ENCODE data around the gene STAB1.
A peak's percentile ranks its signal among the peaks of the same experiment; 100 is the strongest.

STAB1 gene

DNA sequence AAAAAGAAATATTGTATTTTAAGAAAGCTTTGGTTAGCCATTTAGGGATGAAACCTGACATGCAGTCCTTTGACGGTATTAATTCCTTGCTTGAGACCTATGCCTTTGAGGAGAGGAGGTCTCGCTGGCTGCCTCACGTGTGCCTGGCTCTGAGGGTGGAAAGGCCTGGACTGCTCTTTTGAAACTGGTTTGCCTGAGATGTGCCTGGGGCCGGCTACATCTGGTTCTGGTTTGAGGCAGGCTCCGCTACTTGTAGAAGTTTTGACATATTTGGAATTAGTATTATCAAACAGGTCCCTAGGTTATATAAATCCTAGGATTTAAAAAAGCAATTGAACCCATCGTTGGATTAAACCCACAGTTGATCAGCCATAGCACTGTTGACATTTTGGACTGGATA is 33.3 kb upstream of the STAB1 start:
- DNase-seq (ENCODE audit: low read depth in 3 of 3) = no peak

DNA sequence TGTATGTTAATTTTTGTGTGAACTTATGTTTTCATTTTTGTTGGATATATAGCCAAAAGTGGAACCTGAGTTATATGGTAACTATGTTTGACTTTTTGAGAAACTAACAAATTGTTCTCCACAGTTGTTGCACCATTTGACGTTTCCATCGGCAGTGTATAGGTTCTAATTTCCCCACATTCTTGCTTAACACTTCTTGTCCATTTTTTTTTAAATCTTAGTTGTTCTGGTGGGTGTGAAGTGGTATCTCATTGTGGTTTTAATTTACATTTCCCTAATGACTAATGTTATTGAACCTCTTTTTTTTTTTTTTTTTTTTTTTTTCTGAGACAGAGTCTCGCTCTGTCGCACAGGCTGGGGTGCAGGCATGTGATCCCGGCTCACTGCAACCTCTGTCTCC is 31.7 kb upstream of the STAB1 start:
- DNase-seq (ENCODE audit: low read depth in 3 of 3) = no peak

DNA sequence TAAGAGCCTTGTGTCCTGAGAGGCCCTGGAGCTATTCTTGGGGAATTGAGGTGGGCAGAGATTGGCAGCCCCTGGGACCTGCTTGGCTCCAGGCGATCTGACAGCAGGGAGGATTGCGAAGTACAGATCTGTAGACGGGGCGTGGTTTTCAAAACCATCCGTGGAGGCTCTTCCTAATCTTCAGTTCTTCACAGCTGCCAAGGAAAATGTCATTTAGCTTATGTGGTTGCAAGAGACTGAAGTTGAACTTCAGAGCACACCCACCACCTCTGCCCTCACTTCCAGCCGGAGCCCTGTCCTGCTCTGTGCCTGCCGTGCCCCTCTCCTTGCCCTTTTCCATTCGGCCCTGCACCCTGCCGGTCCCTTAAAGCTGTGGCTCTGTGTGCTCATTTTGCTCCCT is 26.8 kb upstream of the STAB1 start:
- no peak for DNase-seq (ENCODE audit: low read depth in 3 of 3)

GRCh38 chr3:52469001-52469400 is 26.1 kb upstream of the STAB1 start:
- DNase-seq (ENCODE audit: low read depth in 3 of 3) = no peak

DNA sequence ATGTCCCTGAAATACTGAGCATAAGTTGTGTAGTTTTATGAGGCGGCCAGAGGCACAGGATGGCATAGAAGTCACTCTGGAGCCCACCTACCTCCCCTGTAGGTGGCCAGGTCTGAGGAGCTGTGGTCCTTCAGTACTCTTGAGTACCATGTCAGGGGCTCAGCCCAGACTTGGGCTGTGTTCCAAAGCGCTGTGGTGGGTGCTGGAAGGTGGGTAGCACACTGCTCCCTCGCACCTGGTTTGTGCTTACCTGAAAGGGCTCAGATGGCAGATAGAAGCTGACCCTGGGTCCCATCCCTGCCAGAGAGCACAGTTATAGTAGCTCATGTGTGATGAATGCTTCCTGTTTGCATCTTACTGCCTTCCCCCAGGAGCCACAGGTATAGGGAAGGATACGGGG is 24.2 kb upstream of the STAB1 start:
- DNase-seq (ENCODE audit: low read depth in 3 of 3) = no peak

DNA sequence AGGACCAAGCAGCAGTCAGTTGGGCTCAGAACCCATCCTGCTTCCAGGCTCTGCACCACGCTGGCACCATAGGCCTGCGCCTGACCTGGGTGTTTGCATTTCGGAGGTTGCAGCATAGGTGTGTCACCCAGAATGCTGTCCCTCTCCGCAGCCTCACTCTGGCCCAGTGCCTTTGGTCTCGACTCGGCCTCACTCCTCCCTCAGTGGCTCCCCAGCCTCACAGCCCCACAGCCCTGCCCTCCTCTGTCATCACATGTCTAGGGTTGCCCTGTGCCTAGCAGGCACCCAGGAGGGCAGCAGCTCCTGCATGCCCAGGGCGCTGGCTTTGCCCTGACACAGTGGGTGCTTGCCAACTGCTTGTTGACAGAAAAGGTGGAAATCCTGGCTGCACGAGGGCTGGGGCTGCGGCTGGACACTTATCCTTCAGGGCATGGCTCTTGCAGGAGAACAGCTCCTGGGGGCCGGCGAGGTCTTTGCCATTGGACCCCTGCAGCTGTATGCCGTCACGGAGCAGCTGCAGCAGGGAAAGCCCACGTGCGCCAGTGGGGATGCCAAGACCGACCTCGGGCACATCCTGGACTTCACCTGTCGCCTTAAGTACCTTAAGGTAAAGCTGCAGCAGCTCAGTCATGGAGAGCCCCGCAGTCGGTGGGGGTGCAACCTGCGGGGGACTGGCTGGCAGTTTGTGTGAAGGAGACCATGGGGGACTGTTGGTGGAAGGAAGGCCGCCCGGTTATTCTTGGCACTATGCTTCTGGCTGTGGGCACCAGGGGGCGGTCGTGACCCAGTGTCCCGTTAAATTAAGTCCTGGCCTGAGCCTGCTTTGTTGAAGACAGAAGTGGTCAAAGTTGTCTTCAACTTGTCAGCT is 23.5 kb upstream of the STAB1 start:
- peak in 1 of 3 experiments; percentile 33 for DNase-seq (ENCODE audit: low read depth in 3 of 3)

DNA sequence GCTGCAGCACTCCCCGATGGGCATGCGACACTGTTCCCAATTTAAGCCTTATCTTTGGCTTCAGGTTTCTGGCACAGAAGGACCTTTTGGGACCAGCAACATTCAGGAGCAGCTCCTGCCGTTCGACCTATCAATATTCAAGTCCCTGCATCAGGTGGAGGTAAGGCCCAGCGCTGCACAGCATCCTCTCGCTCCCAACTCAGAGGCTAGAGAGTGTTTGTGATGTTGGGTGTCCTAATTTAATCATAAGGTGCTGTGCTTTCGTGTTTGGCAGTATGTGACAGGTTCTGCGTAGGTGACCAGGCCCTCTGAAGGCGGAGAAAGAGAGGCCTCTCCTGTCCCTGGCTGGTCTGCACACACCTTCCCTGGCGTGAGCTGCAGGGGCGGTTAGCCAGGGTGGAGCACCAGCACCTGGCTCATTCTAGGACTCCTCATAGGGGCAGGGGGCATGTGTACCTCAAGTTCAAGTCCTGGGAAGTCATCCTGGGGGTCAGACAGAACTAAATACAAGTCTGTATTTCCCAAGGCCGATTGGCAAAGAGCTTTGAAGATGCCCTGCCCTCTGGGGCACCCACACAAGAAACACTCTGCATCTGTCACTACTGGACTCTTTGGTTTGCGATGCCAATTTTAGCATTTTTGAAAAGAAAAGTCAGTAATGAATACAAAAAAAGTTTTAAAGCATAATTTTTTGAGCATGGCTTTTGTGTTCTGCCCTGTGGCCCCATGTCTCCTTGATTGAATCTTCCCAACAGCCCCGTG is 22.7 kb upstream of the STAB1 start:
- DNase-seq (ENCODE audit: low read depth in 3 of 3) = no peak

DNA sequence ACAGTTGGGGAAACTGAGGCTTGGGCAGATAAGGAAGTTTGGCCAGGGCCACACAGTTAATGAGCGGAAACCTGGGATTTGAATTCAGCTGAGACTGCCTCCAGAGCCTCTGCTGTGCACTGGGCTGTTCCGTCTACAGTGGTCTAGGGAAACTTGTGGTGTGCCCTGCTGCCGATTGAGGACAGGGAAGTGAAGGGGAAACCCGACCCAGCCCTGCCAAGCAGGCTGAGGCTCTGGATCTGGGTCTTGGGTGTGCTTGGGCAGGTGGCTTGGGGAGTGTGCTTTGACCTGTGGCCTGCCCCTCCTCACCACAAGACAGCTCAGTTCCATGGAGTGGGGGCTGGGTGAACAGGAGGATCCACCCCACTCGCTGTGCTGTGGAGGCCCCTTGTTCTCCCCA is 22.1 kb upstream of the STAB1 start:
- no peak for DNase-seq (ENCODE audit: low read depth in 3 of 3)

DNA sequence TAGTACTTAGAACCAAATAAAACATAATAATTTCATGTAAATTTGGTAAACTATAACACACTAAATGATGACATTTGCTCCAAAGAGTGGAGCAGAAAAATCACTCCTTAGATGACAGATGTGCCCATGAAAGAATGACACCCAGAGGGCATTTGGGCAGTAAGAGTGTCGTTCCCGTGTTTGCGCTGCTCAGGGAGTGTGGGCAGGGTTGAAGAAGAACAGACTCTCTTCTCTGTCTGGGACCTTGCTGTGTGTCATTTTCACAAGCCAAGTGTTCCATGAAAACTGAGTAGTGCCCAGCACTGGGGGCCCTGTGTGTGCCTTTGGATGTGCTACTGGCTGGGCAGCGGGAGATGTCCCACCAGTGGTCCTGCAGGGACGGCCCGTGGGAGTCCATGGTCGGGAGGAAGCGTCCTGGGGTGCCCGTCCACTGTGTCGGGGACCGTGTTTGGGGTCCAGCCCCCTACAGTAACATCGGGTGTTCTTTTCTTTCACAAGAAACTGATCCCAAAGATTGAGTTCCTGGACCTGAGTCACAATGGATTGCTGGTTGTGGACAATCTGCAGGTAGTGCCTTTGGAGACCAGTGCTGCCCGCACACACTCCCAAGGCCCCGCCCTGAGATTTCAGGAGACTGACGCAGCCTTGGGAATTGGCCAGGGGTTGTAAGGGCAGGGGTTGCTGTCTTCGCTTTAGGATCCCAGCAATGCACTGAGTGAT is 17.9 kb upstream of the STAB1 start:
- no peak for DNase-seq (ENCODE audit: low read depth in 3 of 3)

DNA sequence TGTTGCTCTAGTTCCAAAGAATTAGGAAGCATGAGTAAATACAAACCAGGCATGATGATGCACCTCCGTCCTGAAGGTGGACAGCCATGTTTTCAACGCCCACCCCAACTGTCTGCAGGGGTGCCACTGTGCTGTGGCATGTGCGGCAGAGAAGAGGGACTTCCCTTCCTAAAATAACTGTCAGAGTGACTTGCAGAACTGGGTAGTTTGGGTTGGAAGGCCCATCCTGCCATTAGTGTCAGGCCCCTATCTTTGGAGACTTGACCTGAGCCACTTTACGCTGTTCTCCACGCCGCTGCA is 17.4 kb upstream of the STAB1 start:
- no peak for DNase-seq (ENCODE audit: low read depth in 3 of 3)

GRCh38 chr3:52479037-52479876 is 15.9 kb upstream of the STAB1 start:
- DNase-seq (ENCODE audit: low read depth in 3 of 3) = no peak

DNA sequence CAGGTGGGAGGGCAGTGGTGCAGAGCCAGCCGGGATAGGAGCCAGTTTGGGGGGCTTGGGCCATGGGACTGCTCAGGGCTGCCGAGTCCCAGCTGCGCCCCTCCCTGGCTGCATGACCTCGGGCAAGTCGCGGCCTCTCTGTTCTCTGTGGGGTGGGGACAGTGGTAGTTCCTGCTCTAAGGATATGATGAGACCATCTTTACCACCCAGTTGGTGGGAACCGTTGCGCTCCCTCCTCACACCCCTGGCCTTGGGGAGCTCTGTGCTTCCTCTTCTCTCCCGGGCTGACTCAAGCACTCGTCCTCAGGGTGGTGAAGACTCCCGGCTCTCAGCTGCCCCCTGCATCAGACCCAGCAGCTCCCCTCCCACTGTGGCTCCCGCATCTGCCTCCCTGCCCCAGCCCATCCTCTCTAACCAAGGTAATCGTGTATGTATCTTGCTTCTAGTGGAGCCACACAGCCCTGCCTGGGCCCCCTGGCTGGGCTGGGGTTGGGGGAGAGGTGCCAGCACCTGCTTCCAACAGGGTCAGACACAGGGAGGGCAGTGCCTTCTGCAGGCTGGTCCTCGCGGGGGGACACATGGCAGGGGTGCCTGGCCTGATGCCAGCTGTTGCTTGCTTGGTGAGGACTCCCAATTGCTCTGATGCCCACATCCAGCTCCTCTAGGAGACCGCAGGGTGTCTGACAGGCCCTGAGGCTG is 15.1 kb upstream of the STAB1 start:
- no peak for DNase-seq (ENCODE audit: low read depth in 3 of 3)

DNA sequence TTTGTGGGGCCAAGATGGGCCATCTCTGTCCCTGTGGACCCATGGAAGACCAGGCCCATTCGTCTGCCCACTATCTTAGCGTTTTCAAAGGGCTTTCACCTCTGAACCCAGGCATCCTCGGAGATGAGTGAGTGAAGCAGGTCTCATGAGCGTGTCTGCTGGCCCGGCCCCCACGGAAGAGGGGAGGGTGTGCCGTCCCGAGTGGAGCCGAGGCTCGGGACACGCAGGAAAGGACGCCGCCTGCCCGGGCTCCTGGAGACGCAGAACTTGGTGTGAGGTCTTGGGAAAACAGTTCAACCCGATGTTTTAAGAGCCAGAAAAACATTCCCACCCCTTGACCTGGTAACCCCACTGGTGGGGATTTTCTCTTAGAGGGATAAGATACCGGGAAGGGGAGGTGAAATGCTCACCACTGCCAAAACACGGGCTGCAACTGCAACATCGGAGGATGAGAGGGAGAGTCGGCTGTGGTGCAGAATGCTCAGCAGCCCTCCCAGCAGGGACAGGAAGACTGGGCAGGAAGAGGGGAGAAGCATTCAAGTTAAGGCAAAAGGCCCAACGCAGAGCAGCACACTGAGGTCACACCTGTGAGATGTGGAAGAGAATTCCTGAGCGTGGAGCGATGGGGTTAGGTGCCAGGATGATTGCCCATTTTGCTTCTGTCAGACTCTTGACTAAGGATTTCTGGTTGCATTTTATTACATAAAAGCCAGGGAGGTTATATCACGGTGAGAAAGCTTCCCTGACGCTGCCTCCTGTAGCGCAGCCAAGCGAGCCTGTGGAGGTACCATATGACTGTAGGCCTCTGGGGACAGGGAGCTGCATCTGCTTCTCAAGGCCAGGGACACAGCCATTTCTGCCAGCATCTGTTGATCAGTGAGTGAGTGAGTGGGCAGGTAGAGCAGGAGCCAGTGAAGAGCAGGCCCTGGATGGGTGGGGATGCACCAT is 14.1 kb upstream of the STAB1 start:
- DNase-seq (ENCODE audit: low read depth in 3 of 3) = no peak

- peak in 1 of 3 experiments; percentile 17 for DNase-seq (ENCODE audit: low read depth in 3 of 3)
These were observed 13.2 kb upstream of the STAB1 start for GRCh38 chr3:52481819-52482521.

DNA sequence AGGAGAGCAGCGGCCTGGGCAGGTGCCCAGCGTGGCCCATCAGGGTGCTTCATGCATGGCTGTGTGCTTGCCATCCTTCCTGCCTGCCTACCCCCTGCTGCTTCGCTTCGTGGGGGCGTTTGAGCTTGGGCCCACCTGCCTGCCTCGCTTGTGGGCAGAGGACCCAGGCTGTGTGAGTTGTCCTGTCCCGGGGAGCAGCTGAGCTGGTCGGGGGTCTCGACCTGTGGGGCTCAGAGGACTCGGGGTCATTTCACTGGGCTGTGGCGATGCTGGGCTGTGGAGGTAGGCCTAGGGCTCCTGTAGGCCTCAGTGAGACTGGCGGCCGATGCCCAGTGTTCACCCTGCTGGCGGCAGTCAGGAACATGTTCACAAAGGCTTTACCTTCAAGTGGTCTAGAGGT is 12.1 kb upstream of the STAB1 start:
- no peak for DNase-seq (ENCODE audit: low read depth in 3 of 3)

- DNase-seq (ENCODE audit: low read depth in 3 of 3) = no peak
These were observed 11.4 kb upstream of the STAB1 start for GRCh38 chr3:52483577-52484381.

- no peak for DNase-seq (ENCODE audit: low read depth in 3 of 3)
These were observed 10.3 kb upstream of the STAB1 start for GRCh38 chr3:52484680-52485461.
